Measurements from ENCODE around the gene HTT-AS.

DNA sequence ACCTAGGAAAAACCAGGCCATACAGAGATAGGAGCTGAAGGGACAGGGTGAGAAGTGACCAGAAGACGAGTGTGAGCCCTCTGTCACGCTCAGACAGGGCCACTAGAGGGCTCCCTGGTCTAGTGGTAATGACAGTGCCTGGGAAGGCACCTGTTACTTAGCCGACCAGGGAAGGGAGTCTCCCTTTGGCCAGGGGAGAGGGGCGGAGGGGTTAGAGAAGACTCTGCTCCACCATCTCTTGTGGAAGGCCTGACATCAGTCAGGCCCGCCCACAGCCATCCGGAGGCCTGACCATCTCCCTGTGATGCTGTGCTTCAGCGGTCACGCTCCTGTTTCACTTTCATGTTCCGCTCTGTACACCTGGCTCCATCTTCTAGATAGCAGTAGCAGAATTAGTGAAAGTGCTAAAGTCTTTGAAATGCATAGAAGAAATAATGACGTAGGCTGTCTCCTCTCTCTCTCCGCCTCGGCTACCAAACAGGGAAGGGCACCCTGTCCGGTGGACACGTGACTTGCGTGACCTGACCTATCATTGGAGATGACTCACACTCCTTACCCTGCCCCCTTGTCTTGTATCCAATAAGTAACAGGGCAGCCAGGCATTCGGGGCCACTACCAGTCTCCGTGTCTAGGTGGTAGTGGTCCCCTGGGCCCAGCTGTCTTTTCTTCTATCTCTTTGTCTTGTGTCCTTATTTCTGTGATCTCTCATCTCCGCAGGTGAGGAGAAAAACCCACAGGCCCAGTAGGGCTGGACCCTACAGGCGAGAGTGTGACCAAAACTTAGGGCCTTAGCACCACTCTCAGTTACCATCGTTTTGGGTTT, 26.7 kb downstream of the HTT-AS start:
- TF ChIP-seq EP300 (conservative IDR thresholded peaks at IDR 0.05; ENCODE audit: poor library complexity, severe bottlenecking) (no peak), CTCF (IDR thresholded peaks at IDR 0.05; ENCODE audit: poor library complexity, severe bottlenecking) (peak; percentile 67), MXI1 (conservative IDR thresholded peaks at IDR 0.05; ENCODE audit: poor library complexity, severe bottlenecking) (no peak), TAF1 (IDR thresholded peaks at IDR 0.05; ENCODE audit: low read depth) (no peak), EZH2 (IDR thresholded peaks at IDR 0.05; ENCODE audit: borderline replicate concordance, insufficient read depth, low read length, poor library complexity, severe bottlenecking) (no peak), POLR2AphosphoS5 (IDR thresholded peaks at IDR 0.05) (no peak), RAD21 (conservative IDR thresholded peaks at IDR 0.05) (peak; percentile 58), SMC3 (conservative IDR thresholded peaks at IDR 0.05; ENCODE audit: poor library complexity) (peak; percentile 52)
- TF ChIP-seq, protein P1, sequence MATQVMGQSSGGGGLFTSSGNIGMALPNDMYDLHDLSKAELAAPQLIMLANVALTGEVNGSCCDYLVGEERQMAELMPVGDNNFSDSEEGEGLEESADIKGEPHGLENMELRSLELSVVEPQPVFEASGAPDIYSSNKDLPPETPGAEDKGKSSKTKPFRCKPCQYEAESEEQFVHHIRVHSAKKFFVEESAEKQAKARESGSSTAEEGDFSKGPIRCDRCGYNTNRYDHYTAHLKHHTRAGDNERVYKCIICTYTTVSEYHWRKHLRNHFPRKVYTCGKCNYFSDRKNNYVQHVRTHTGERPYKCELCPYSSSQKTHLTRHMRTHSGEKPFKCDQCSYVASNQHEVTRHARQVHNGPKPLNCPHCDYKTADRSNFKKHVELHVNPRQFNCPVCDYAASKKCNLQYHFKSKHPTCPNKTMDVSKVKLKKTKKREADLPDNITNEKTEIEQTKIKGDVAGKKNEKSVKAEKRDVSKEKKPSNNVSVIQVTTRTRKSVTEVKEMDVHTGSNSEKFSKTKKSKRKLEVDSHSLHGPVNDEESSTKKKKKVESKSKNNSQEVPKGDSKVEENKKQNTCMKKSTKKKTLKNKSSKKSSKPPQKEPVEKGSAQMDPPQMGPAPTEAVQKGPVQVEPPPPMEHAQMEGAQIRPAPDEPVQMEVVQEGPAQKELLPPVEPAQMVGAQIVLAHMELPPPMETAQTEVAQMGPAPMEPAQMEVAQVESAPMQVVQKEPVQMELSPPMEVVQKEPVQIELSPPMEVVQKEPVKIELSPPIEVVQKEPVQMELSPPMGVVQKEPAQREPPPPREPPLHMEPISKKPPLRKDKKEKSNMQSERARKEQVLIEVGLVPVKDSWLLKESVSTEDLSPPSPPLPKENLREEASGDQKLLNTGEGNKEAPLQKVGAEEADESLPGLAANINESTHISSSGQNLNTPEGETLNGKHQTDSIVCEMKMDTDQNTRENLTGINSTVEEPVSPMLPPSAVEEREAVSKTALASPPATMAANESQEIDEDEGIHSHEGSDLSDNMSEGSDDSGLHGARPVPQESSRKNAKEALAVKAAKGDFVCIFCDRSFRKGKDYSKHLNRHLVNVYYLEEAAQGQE (IDR thresholded peaks at IDR 0.05; ENCODE audit: borderline replicate concordance): no peak

All from neural cell (in vitro differentiated cells).